Keratinocyte (primary cell): ENCODE results near the gene FRAS1.

Source experiments
- EZH2 ChIP-seq: IDR thresholded peaks from one replicate; pipeline ENCODE4 v1.6.1; 2012; ENCODE audit warnings: inconsistent platforms, mild to moderate bottlenecking, low read length, moderate library complexity
- TF ChIP-seq, protein P1 (sequence below), 3 experiments: IDR thresholded peaks in 1 of 3; conservative IDR thresholded peaks in 1 of 3; optimal IDR thresholded peaks in 1 of 3; 2 replicates in 2 of 3; 3 replicates in 1 of 3; pipeline versions ENCODE3 to v1.5.1; 2011; ENCODE audit warnings: low read length in 3 of 3, mild to moderate bottlenecking in 3 of 3, moderate library complexity in 2 of 3, control low read depth in 1 of 3, inconsistent platforms in 1 of 3; ENCODE audit not compliant: insufficient read depth in 2 of 3; ENCODE audit errors: extremely low read depth in 1 of 3

DNA sequence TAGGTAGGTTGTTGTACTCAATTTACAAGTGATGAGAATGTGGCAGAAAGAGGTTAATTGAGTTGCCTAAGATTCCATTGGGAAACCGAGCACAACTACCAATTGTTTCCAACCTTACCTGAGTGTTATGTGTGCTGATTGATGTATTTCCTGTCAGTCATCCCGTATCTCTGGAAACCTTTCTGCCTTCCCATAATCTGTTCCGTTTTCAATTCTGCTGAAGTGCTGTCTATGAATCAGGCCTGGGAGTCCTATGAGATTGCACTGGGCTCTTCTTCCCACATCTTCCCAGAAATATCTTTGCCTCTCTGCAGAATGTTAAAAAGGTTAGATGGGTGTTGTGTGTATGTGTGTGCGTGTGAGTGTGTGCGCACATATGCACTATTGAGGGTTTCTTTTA, 264.9 kb downstream of the FRAS1 start:
- TF ChIP-seq, protein P1, sequence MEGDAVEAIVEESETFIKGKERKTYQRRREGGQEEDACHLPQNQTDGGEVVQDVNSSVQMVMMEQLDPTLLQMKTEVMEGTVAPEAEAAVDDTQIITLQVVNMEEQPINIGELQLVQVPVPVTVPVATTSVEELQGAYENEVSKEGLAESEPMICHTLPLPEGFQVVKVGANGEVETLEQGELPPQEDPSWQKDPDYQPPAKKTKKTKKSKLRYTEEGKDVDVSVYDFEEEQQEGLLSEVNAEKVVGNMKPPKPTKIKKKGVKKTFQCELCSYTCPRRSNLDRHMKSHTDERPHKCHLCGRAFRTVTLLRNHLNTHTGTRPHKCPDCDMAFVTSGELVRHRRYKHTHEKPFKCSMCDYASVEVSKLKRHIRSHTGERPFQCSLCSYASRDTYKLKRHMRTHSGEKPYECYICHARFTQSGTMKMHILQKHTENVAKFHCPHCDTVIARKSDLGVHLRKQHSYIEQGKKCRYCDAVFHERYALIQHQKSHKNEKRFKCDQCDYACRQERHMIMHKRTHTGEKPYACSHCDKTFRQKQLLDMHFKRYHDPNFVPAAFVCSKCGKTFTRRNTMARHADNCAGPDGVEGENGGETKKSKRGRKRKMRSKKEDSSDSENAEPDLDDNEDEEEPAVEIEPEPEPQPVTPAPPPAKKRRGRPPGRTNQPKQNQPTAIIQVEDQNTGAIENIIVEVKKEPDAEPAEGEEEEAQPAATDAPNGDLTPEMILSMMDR (optimal IDR thresholded peaks at IDR 0.05 in 1 of 3, IDR thresholded peaks at IDR 0.05 in 1 of 3, conservative IDR thresholded peaks at IDR 0.05 in 1 of 3; ENCODE audit: extremely low read depth in 1 of 3, insufficient read depth in 2 of 3, low read length in 3 of 3) = no peak
- TF ChIP-seq EZH2 = no peak
